ENCODE measurements around the gene TRRAP. TPM values are rescaled to one million over a fixed set of nuclear protein-coding genes. Genes with fewer than 3 reads are reported as not detected.

The TRRAP gene
- total and polyA plus RNA-seq, 2 of the 8 experiments (the other 6 are each of a cell fraction or from before 2014, with no cell fraction given): 21.7 to 48.6 TPM

DNA sequence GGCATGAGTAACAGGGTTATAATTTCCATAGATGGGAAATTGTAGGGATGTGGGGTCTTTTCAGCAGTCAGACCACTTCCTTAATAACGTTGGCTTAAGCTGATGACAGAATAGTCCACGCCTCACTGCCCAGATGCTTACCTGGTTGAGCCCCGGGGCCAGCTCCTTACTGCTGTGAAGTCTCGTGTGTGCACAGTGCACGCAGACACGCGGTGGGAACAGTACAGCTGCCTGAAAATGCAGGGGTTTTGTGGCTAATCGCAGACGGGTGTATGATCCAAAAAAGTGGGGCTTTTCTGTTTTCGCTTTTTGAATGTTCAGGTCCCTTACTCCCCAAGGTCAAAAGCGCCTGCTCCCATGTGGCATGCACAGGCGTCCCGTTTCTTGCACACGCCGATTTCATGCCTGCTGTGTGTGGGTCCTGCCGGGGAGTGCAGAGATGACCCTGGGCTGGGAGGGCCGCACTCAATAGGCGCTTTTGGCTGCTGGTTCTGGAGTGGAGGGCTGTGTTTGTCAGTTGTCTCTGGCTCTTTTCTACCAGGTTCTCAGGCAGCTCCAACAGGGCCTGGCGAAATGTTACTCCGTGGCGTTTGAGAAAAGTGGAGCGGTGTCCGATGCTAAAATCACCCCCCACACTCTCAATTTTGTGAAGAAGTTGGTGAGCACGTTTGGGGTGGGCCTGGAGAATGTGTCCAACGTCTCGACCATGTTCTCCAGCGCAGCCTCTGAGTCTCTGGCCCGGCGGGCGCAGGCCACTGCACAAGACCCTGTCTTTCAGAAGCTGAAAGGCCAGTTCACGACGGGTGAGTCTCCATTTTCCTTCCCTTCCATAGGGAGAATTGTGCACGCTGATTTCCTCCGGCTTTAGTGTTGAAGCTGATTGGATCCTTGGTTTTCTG lies 116.0 kb downstream of the TRRAP start (continued):
- TF ChIP-seq YY1 (IDR thresholded peaks at IDR 0.05; ENCODE audit: low read depth, low read length) (no peak), RNF2 (IDR thresholded peaks at IDR 0.05; ENCODE audit: borderline replicate concordance, low read depth, low read length, missing control alignments, poor library complexity, severe bottlenecking) (no peak), GTF2F1 (IDR thresholded peaks at IDR 0.05; ENCODE audit: borderline replicate concordance, low read depth, low read length) (no peak), CEBPB (IDR thresholded peaks at IDR 0.05; ENCODE audit: low read depth, low read length) (no peak), SP1 (IDR thresholded peaks at IDR 0.05; ENCODE audit: low read depth, low read length) (no peak), RBBP5 (IDR thresholded peaks at IDR 0.05; ENCODE audit: borderline replicate concordance, low read depth, low read length) (no peak)
- TF ChIP-seq, protein P1, sequence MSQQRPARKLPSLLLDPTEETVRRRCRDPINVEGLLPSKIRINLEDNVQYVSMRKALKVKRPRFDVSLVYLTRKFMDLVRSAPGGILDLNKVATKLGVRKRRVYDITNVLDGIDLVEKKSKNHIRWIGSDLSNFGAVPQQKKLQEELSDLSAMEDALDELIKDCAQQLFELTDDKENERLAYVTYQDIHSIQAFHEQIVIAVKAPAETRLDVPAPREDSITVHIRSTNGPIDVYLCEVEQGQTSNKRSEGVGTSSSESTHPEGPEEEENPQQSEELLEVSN (IDR thresholded peaks at IDR 0.05): no peak

Data from H1 (cell line).